ENCODE results near the gene IGF2BP2.
"Not testable (repeated sequence)": the region's sequence is repeated elsewhere in the genome, so short reads cannot be mapped to it uniquely, and the experiment has no call there.

Gene IGF2BP2

DNA sequence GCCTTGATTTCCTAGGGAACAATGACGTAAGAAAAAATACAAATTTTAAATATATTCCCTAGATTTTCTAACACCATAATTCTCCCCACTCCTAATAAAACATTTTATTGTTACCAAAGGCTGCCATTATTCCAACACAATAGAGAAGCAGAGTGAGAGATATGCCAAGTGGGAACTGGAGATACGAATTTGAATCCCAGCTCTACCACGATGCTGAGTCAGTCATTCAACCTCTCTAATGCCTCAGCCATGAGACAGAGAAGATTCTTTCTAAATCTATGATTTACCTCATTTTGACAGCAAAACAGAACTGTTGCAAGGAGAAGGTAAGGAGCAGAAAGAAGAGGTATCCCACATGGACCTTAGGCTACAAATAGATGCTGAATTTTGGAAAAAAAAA, 112.5 kb downstream of the IGF2BP2 start:
- DNase-seq (ENCODE audit: low read depth in 2 of 2): no peak

DNA sequence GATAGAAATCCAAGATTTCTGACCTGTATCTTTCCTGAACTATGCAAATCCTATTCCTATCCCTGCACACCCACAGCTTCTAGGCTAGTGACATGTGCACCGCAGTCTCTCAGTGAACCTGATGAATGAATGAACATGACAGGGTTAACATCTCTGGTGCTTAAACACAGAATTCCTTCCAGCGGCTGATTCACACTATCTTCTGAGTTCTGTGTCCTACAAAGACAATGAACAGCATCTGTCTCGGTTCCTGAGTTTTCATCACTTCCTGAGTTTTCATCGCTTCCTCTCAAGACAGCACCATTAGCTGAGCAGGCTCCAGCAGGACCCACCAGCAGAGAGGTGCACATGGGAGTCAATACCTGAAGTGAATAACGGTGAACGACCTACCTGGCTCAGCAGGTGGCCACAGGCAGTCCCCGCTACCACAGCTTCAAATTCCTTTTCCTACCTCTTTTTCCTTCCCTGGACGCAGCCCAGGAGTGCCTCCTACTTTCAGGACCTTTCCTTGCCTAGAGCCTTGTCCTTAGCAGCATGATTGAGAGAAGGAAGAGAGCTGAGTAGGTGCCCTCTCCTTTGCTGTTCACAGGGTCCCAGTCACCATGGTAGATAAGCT, 113.5 kb downstream of the IGF2BP2 start:
- DNase-seq (ENCODE audit: low read depth in 2 of 2): no peak

GRCh38 chr3:185709251-185709955, 115.4 kb downstream of the IGF2BP2 start:
- DNase-seq (ENCODE audit: low read depth in 2 of 2): no peak

DNA sequence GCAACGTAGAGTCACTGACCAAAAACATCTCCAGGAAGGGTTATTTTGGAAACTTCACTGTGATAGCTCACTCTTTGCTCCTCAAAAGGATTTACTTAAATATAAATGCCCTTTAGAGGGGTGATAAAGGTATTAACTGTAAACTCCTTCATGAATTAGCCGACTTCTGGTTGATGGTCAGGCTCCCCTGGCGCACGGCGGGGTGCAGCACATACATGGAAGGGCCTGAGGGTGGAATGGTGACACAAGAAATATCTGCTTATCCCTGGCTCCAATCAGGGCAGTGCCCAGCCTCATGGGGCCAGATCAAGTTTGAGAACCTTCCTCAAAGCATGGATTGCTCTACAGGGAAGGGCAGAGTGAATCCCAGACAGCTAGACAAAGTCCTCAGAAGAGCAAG, 116.5 kb downstream of the IGF2BP2 start:
- no peak for DNase-seq (ENCODE audit: low read depth in 2 of 2)

DNA sequence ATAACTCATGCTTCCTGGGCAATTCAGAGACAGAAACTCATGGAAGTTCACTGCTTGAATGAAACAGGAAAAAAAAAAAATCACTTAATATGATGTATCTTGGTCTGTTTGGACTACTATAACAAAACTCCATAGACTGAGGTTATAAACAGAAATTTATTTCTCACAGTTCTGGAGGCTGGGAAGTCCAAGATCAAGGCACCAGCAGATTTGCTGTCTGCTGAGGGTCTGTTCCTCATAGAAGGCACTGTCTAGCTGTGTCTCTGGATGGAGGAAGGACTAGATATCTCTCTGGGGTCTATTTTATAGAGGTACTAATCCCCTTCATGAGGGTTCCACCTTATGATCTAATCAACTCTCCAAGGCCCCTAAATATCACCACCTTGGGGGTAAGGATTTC, 119.3 kb downstream of the IGF2BP2 start:
- DNase-seq (ENCODE audit: low read depth in 2 of 2): no peak

DNA sequence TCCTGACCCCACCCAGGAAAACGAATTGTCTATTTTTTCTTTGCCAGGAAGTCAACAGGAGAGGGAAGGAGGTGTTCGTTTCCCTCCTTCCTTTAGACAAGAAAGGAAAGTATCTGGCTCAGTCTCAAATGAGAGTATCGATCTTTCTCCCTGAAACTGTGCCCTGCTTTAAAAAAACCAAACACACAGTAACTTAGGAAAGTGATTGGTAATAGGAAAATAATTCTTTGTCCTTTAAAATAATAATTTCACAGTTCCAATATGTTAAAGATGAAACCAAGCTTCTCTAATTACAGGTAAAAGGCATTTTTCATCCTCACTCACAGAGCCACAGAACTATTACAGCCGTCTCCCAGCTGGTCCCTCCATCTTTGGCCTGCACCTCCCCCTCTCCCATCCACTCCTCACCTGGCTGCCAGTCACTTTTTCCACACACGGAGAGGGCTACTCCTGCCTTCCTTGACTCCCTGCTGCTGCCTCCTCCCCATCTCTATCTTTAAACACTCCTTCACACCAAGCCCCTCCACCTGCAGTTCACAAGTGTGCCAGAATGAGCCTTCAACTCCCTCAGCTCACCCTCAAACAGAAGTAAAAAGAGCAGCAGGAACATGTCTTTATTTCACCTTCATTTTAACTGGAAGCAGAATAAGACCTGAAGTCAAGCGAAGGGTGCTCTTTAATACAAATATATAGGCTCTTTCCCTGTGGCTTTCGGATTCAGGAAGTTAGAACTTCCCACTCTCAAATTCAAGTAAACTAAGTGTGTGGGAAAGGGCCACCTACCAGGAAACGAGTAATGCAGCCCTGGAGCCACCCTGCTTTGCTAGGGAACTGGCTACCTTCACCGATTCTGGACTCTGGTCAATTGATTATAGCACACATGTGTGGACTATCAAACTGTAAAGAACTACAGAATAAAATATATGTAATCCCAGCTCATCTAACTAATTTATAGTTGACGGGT, 122.3 kb downstream of the IGF2BP2 start:
- DNase-seq (ENCODE audit: low read depth in 2 of 2): no peak

DNA sequence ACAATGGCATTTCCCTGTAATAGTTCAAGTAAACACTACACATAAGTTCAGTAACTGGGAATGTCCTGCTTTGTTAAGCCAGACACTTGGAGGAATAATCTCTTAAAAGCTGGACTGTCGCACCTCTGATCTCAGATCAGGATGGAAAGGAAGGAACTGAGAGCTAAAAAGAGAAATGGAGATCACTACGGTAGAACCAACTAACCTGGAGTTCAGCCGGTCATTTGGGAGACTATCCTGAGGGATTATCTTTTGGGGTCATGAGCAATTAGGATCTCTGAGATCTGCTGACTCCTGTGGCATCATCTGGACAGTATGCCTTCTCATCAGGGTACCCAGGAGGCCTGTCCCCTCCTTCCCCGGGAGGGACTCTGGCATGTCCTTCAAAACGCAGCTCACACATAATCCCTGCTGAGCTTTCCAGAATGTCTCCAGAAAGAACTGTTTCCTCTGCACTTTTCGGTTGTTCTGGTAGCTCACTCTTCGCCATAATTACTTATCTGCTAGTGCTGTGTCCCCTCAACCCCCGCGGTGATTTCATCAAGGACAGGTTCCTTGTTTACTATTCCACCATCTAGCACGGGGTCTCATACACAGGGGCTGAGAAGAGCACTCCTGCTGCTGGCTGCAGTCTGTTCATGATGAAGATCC, 123.1 kb downstream of the IGF2BP2 start:
- no peak for DNase-seq (ENCODE audit: low read depth in 2 of 2)

GRCh38 chr3:185699927-185700326, 124.9 kb downstream of the IGF2BP2 start:
- DNase-seq (ENCODE audit: low read depth in 2 of 2): no peak

DNA sequence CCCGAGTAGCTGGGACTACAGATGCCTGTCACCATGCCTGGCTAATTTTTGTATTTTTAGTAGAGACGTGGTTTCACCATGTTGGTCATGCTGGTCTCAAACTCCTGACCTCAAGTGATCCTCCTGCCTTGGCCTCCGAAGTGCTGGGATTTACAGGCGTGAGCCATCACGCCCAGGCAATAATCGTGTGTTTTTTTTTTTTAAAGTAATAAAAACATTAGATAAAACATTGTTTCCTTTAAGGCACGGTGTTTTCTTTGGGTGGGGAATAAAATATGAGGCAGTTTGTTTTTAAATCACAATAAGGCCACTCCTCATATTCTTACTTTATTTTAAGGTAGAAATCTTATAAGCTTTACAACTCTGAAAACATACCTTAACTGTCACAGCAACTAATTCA, 127.6 kb downstream of the IGF2BP2 start:
- DNase-seq (ENCODE audit: low read depth in 2 of 2): not testable (repeated sequence)

- DNase-seq (ENCODE audit: low read depth in 2 of 2): no peak
These were observed 128.8 kb downstream of the IGF2BP2 start for GRCh38 chr3:185696039-185696438.

GRCh38 chr3:185693985-185694653, 130.7 kb downstream of the IGF2BP2 start:
- no peak for DNase-seq (ENCODE audit: low read depth in 2 of 2)

GRCh38 chr3:185691622-185692021, 133.2 kb downstream of the IGF2BP2 start:
- no peak for DNase-seq (ENCODE audit: low read depth in 2 of 2)

- no peak for DNase-seq (ENCODE audit: low read depth in 2 of 2)
These were observed 137.5 kb downstream of the IGF2BP2 start for GRCh38 chr3:185687271-185687878.

GRCh38 chr3:185685231-185686035, 139.4 kb downstream of the IGF2BP2 start:
- DNase-seq (ENCODE audit: low read depth in 2 of 2): no peak

DNA sequence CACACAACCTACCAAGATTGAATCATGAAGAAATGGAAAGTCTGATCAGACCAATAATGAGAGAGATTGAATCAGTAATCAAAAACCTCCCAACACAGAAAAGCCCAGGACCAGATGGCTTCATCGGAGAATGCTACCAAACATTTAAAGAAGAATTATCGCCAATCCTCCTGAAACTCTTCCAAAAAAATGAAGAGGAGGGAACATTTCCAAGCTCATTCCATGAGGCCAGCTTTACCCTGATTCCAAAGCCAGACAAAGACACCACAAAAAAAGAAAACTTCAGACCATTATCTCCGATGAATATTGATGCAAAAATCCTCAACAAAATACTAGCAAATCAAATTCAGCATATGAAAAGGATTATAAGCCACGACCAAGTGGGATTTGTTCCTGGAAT, 144.6 kb downstream of the IGF2BP2 start:
- no peak for DNase-seq (ENCODE audit: low read depth in 2 of 2)

- no peak for DNase-seq (ENCODE audit: low read depth in 2 of 2)
These were observed 146.8 kb downstream of the IGF2BP2 start for GRCh38 chr3:185678027-185678426.

GRCh38 chr3:185677146-185677829, 147.6 kb downstream of the IGF2BP2 start:
- no peak for DNase-seq (ENCODE audit: low read depth in 2 of 2)

DNA sequence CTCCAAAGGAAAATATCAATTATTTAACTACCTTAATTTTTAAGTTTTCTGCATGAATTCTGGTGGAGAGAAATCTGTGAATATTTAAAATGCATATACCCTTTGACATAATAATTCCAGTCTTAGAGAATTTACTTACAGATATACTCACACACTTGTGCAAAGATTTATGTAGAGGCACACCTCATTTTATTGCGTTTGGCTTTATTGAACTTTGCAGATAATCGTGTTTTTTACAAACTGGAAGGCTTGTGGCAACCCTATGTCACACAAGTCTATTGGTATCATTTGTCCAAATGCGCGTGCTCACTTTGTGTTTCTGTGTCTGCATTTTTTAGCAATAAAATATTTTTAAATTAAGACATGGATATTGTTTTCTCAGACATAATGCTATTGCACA, 157.3 kb downstream of the IGF2BP2 start:
- DNase-seq (ENCODE audit: low read depth in 2 of 2): no peak

- DNase-seq (ENCODE audit: low read depth in 2 of 2): no peak
These were observed 160.9 kb downstream of the IGF2BP2 start for GRCh38 chr3:185663929-185664328.

DNA sequence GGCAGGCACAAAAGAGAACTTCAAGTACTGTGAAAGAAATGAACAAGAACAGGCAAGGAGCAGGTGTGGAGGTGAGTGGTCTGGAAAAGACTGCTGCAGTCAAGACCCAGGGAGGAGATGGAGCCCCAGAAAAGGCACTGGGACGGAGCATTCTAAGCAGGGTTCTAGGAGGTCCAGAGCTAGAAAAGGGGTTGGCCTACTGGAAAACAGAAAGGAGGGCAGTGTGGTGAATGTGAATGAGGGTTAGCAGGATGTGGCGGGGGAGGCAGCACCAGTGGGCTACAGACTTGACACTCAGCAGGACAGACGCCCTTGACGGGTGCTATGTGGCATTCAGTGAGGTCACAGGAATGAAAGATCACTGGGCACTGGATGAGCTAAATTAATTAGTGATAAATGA, 163.1 kb downstream of the IGF2BP2 start:
- DNase-seq (ENCODE audit: low read depth in 2 of 2): no peak
